ENCODE data around the gene DHX16.

DNA sequence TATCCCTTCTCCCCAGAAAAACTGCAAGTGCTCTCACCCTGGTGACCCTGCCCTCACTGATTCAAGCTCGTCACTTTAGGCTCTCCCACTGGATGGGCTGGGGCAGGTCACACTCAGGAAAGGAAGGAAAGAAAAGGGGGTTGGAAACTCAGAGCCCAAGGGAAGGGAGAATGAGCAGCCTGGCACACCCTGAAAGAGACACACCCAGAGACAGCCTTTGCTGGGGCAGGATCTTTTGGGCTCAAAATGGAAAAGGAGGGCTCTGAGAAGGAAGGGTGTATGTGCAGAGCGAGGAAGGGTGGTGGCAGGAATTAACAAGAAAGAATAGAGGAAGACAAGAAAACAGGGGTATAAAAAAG lies 11.2 kb upstream of the DHX16 start:
- TF ChIP-seq, protein P1, sequence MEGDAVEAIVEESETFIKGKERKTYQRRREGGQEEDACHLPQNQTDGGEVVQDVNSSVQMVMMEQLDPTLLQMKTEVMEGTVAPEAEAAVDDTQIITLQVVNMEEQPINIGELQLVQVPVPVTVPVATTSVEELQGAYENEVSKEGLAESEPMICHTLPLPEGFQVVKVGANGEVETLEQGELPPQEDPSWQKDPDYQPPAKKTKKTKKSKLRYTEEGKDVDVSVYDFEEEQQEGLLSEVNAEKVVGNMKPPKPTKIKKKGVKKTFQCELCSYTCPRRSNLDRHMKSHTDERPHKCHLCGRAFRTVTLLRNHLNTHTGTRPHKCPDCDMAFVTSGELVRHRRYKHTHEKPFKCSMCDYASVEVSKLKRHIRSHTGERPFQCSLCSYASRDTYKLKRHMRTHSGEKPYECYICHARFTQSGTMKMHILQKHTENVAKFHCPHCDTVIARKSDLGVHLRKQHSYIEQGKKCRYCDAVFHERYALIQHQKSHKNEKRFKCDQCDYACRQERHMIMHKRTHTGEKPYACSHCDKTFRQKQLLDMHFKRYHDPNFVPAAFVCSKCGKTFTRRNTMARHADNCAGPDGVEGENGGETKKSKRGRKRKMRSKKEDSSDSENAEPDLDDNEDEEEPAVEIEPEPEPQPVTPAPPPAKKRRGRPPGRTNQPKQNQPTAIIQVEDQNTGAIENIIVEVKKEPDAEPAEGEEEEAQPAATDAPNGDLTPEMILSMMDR (IDR thresholded peaks at IDR 0.05) = no peak
- TF ChIP-seq POLR2AphosphoS5 (IDR thresholded peaks at IDR 0.05; ENCODE audit: low read depth, low read length) (no peak), SIN3A (IDR thresholded peaks at IDR 0.05; ENCODE audit: borderline replicate concordance, insufficient read depth, low read depth, low read length) (no peak)
